GM19025 (cell line): Measurements from ENCODE around the gene SIDT1.

Source experiments
- ATAC-seq: cut with Tn5 transposase; IDR thresholded peaks from one replicate; pipeline ENCODE4 v1.9.1; 2021; ENCODE audit warnings: mild to moderate bottlenecking, low read depth, moderate library complexity; ENCODE audit not compliant: unreplicated experiment

Gene SIDT1

DNA sequence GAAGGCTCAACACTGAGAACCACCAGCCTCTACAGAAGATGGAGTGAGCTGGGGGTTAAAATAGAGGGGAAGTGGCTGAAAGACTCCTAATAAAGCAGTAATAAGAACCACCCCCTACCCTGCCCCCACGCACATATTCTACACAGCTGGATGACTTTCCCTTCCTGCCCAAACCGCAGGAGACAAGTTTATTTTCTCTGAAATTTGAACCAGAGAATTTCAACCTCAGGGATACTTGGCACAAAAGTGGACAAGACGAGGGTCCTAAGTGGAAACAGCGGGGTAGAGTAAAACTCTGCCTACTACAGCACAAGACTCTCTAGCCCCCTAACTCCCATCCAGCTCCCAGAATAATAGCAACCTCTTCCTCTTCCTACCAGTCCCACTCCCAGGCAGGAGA, 135.7 kb downstream of the SIDT1 start:
- ATAC-seq: no peak

DNA sequence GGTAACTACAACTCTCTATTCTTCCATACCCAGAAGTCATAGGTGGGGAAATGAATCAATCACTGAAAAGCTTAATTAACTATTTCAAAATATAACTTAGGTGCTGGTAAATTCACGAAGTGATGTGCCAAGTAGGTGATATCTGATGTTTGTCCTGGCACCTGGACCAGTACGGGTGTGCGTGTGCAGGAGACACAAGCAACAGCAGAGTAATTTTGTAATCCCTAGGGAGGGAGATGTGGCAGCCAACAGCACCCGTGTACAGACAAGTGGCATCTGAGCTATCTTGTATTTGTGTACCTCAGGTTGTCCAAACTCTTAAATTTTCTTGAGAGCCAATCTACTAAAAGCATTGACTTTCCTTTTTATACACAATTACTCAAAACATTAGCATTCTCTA, 141.2 kb downstream of the SIDT1 start:
- ATAC-seq: no peak

DNA sequence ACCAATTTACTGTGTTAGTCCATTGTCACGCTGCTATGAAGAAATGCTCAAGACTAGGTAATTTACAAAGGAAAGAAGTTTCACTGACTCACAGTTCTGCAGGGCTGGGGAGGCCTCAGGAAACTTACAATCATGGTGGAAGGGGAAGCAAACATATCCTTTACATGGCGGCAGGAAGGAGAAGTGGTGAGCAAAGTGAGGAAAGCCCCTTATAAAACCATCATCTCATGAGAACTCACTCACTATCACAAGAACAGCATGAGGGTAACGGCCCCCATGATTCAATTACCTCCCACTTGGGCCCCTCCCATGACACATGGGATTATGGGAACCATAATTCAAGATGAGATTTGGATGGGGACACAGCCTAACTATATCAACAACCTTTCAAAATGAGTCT, 143.9 kb downstream of the SIDT1 start:
- no peak for ATAC-seq

DNA sequence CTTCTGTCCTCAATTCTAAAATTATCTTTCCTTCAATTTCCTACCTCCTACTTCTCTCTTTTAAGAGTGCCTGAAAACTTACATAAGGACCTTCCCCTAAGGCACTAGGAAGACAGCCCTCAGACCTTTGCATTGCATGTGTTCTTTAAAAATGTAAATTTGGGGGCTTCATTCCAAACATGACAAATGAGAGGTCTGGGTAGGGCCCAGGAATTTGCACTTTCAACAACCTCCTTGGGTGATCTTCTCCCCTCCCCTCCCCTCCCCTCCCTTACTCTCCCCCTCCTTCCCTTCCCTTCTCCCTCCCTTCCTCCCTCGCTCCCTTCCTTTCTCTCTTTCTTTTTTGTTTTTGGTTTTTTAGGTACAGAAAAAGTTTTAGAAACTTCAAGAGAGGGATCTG, 145.4 kb downstream of the SIDT1 start:
- ATAC-seq: no peak

DNA sequence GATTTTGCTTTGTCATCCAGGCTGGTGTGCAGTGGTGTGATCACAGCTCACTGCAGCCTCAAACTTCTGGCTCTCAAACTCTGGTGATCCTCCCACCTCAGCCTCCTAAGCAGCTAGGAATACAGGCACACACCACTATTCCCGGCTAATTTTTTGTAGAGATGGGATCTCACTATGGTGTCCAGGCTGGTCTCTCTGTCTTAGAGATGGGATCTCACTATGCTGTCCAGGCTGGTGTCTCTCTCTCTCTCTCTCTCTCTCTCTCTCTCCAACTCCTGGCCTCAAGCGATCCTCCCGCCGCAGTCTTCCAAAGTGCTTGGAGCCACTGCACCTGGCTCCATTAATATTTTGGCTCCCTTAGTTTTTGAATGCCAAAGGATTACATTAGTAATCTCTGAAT, 146.4 kb downstream of the SIDT1 start:
- ATAC-seq: no peak
